Esophagus (tissue), 2 donors: Measurements from ENCODE around the gene RIPK4. TPM values are rescaled to one million over a fixed set of nuclear protein-coding genes. Genes with fewer than 3 reads are reported as not detected.
A peak's percentile ranks its signal among the peaks of the same experiment; 100 is the strongest.

Source experiments
- H3K27ac ChIP-seq, 2 donors: one replicate each; pipeline ENCODE4 v1.5.1; 2013; ENCODE audit warnings: low read depth in 2 of 2, mild to moderate bottlenecking in 2 of 2, inconsistent platforms in 1 of 2, low read length in 1 of 2, moderate library complexity in 1 of 2
- H3K27me3 ChIP-seq, 2 donors: one replicate each; pipeline ENCODE4 v1.6.1; 2013; ENCODE audit warnings: low read length in 2 of 2, control low read depth in 1 of 2, mild to moderate bottlenecking in 1 of 2; ENCODE audit not compliant: insufficient read depth in 2 of 2, control insufficient read depth in 1 of 2
- H3K36me3 ChIP-seq, 2 donors: one replicate each; pipeline ENCODE4 v1.6.1; 2013; ENCODE audit warnings: low read length in 1 of 2; ENCODE audit not compliant: control insufficient read depth in 2 of 2, insufficient read depth in 2 of 2
- H3K4me1 ChIP-seq, 2 donors: one replicate each; pipeline ENCODE4 v1.6.1; 2013; ENCODE audit warnings: low read length in 1 of 2; ENCODE audit not compliant: control insufficient read depth in 2 of 2, insufficient read depth in 2 of 2
- H3K4me3 ChIP-seq, 2 donors: one replicate each; pipeline ENCODE4 v1.5.1; 2013; ENCODE audit warnings: low read length in 2 of 2, mild to moderate bottlenecking in 2 of 2, low read depth in 1 of 2, moderate library complexity in 1 of 2
- H3K9me3 ChIP-seq, 2 donors: one replicate each; pipeline ENCODE4 v1.6.1; 2013; ENCODE audit warnings: mild to moderate bottlenecking in 2 of 2, low read depth in 1 of 2, low read length in 1 of 2, moderate library complexity in 1 of 2; ENCODE audit not compliant: control insufficient read depth in 2 of 2, insufficient read depth in 1 of 2
- WGBS, 2 donors: extraction: QIAGEN DNeasy Blood & Tissue Kit; methylation state at CpG; one replicate each; pipeline ENCODE4 v1.1.7; 2013; 5-methylcytosine and 5-hydroxymethylcytosine counted together
- polyA plus RNA-seq, 2 donors: library from polyadenylated mRNA; stranded (reverse); fragments of 200-250 nt; gene quantifications; one replicate each; pipeline ENCODE4 v1.2.3, GENCODE V29; 2013
- donor health status: healthy with polysubstance abuse.
- donor health status: Bipolar disorder and iron deficiency.

Gene RIPK4
- polyA plus RNA-seq, 2 donors: 51.7 to 72.4 TPM

DNA sequence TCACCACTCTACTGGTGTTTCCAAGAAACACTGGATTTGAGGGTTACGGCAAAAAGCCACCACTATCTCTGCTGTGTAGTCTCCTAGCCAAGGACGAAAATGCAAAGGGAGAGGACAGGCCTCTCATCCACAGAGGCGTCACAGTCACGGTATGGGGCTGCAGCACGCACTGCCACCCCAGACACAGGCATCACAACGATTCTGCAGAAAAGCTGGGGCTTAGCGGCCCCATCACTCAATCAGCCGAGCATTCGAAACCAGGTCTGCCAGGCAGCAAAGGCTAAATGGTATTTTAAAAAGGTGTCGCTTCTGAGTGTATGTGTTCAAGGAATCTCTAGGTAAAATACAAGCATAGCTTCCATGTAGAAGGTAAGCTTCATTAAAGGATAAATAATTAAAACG is 1.4 kb downstream of the RIPK4 start:
- Histone ChIP-seq H3K27me3 (peaks cover 0 to 9% of the 10 kb centered on the region in 2 donors), H3K27ac (peak overlapping the region; percentile 89 to 91), H3K9me3 (peaks cover 0 to 2% of the 10 kb centered on the region in 2 donors), H3K4me1 (peaks cover 2 to 11% of the 10 kb centered on the region in 2 donors), H3K4me3 (peak overlapping the region; percentile 69 to 78), H3K36me3 (peaks cover 2 to 4% of the 10 kb centered on the region in 2 donors)
- WGBS, 2 donors: 36 to 43% methylated on average over 11 of the region's 11 CpGs

DNA sequence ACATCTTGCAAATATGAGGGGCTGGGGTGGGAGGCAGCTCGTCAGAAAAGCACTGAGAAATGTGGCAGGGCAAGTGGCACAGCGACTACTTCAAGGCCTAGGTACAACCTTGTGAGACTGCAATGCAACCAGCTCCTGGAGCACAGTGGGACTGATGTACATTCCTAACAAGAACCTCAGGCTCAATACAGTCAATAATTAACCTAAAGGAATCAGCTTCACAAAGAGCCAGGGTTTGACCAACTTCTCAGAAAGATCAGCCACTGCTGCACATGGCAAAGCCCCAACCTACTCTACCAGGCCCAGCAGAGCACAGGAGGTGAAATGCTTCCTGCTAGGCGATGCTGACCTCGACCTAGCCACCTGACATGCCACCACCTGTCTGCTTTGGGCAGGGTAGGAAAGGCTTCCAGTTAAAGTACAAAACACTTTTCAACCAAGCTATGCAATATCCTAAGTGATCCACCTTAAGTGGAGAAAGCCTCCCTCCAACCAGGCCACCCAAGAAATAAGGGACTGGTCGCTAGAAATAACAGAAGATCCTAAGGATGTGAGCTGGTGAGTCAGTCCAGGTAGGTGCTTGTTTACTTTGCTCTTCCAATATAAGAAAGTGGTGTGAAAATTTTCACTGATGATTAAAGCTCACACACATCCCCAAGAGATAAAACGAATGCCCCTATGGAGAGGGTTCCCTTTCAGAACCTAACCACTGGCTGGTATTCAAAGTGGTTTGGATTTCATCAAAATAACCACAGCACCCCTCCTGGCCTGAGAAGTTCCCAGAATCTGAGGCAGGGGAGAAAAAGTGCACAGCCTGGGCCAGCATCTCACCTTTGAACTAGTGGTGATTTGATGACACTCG is 2.1 kb downstream of the RIPK4 start:
- H3K4me3 ChIP-seq: peak overlapping the region; percentile 69 to 78
- peak overlapping the region; percentile 89 to 91 for H3K27ac ChIP-seq
- peaks cover 0 to 2% of the 10 kb centered on the region in 2 donors for H3K9me3 ChIP-seq
- 42 to 47% methylated on average over 7 of the region's 7 CpGs for WGBS, 2 donors
- H3K27me3 ChIP-seq: peaks cover 0 to 9% of the 10 kb centered on the region in 2 donors
- peaks cover 2 to 14% of the 10 kb centered on the region in 2 donors for H3K4me1 ChIP-seq
- peaks cover 2 to 4% of the 10 kb centered on the region in 2 donors for H3K36me3 ChIP-seq

DNA sequence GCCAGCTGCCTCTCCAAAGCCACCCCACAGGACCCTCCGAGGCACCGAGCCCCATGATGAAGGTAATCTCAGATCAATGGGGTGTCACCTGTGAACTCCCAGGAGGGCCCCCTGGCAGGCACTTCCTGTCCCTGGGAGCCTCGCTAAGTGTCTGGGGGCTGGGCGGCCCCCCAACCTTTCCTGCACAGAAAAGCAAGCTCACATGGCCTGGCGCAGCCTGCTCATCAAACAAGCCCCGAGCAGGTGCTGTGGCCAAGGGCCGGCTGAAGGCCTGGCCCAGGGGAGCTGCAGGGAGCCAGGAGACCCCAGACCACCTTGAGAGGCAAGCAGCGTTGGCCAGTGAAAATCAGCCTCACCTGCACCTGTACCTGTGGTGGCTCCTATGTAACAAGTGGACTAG is 2.9 kb downstream of the RIPK4 start:
- peaks cover 0 to 9% of the 10 kb centered on the region in 2 donors for H3K27me3 ChIP-seq
- H3K4me3 ChIP-seq: peak overlapping the region; percentile 69 to 78
- peaks cover 0 to 2% of the 10 kb centered on the region in 2 donors for H3K9me3 ChIP-seq
- peaks cover 2 to 4% of the 10 kb centered on the region in 2 donors for H3K36me3 ChIP-seq
- H3K27ac ChIP-seq: peak overlapping the region; percentile 75 to 89
- peaks cover 2 to 14% of the 10 kb centered on the region in 2 donors for H3K4me1 ChIP-seq
- WGBS, 2 donors: 33 to 42% methylated on average over 8 of the region's 8 CpGs

DNA sequence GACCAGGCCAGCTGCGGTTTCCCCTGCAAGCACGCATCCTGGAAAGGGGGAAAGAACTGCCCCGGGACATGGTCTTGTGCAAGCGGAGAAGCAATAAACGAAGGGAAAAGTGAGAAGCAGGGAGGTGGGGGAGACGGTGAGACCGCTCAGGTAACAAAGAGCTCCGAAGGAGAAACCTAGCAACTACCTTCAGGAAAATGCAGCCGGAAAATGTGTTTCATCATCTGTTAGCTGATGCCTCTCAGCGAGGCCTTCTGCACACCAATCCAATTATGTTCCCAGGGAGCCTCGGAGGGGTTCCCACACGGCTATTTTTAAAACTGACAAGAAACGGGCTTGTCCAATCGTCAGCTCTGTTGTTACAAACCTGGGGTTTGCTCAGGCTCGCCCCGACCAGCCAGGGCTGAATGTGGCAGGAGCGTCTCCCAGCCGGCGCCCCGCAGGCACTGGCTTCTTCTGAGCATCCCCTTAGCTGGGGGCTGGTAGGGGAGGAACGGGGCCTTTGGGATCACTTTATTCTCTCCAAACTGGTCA is 3.4 kb downstream of the RIPK4 start:
- Histone ChIP-seq H3K4me3 (peak overlapping the region; percentile 69 to 78), H3K27ac (peak overlapping the region; percentile 75 to 89), H3K9me3 (peaks cover 0 to 2% of the 10 kb centered on the region in 2 donors), H3K36me3 (peaks cover 2 to 6% of the 10 kb centered on the region in 2 donors), H3K4me1 (peaks cover 2 to 14% of the 10 kb centered on the region in 2 donors), H3K27me3 (peaks cover 0 to 9% of the 10 kb centered on the region in 2 donors)
- WGBS, 2 donors: 21 to 40% methylated on average over 21 of the region's 21 CpGs

DNA sequence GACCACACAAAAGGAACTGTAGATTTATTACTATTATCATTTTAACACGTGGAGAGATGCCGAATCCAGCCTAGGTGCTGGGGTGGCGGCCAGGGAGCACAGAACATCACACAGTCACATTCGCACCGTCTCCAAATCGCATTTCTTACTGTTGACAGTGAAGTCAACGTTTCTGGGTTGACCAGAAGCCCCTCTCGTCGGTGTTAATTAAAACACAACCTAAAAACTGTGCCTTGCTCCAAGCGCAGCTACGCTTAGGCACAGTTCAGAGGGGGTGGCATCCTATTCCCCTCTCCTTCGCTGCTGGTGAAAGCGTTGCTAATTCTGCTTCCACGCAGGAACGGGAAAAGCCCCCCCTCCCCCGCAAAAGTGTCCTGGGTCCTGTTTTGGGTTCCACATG is 4.1 kb downstream of the RIPK4 start:
- peaks cover 0 to 7% of the 10 kb centered on the region in 2 donors for H3K27me3 ChIP-seq
- peaks cover 2 to 14% of the 10 kb centered on the region in 2 donors for H3K4me1 ChIP-seq
- peak overlapping the region; percentile 75 to 89 for H3K27ac ChIP-seq
- H3K9me3 ChIP-seq: peaks cover 0 to 2% of the 10 kb centered on the region in 2 donors
- peaks cover 2 to 6% of the 10 kb centered on the region in 2 donors for H3K36me3 ChIP-seq
- 34 to 38% methylated on average over 16 of the region's 16 CpGs for WGBS, 2 donors
- peak overlapping the region; percentile 69 to 78 for H3K4me3 ChIP-seq

DNA sequence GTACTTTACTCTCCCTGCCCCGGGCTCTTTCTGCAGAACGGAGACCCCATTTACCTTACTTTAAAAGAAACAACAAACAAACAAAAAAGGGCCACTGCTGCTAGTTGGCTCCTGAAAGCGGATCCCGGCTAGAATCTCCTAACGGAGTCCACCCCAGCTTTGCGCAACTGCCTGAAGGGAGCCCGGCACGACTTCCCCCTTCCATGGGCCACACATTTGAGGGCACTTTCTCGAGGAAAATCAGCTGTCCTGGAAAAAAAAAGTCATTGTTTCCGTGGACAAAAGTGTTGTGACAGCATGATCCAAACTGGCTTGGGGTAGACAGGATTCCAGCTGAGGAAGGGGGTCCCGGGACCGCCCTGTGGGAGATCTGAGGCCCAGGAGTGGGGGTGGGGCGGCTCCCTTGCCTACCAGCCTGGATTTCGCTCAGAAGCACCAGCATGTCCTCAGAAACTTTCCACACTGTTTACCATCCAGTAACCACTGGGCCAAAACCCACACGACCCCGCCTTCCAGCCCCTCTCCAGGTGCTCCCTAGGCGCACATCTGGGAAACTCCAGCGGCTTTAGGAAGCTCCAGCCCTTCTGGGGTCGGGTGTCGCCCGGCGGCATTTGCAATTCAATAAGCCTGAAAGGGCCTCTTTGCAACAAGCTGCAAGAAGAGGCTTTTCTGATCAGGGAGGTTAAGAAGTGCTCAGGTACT is 4.8 kb downstream of the RIPK4 start:
- Histone ChIP-seq H3K36me3 (peaks cover 2 to 6% of the 10 kb centered on the region in 2 donors), H3K27ac (peak overlapping the region; percentile 74 to 77), H3K27me3 (peaks cover 0 to 7% of the 10 kb centered on the region in 2 donors), H3K4me1 (peaks cover 2 to 15% of the 10 kb centered on the region in 2 donors), H3K4me3 (peak overlapping the region; percentile 20 to 69), H3K9me3 (peaks cover 0 to 2% of the 10 kb centered on the region in 2 donors)
- WGBS, 2 donors: 18 to 19% methylated on average over 22 of the region's 22 CpGs

DNA sequence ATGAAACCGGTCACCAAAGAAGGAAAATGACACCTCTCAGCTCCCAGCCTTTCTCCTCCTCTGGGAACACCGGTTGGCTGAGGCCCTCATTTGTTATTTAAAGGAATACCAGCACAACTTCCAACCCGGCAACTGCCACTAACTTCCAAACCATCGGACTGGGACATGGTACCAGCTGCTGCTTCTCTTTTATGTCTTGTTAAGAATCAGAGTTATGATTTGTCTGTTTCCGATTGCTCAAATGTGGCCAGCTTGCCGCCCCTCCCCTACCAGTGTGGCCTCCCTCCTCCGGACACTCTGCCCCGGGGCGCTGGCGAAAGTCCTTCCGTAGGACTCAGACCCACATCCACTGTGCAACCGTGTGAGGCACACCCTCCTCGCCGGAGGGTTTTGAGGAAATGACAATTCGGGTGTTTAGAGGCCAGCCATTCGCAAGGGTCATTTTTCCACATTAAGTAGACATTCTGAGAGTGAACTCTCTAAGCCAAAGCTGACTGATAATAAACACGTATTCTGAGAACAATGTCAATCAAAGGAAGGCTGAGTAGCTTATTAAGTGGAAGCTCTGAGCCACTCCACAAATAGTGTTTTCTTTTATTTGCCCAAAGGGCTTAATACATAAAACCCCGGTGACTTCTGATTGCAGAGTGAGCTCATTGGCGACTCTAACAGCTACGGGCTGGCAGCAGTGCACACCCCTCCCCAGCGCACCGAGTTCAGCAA is 5.5 kb downstream of the RIPK4 start:
- Histone ChIP-seq H3K4me3 (peak overlapping the region; percentile 39 to 69), H3K9me3 (peaks cover 0 to 2% of the 10 kb centered on the region in 2 donors), H3K4me1 (peaks cover 2 to 19% of the 10 kb centered on the region in 2 donors), H3K27ac (peak overlapping the region; percentile 74 to 77), H3K36me3 (peaks cover 2 to 13% of the 10 kb centered on the region in 2 donors), H3K27me3 (peaks cover 0 to 5% of the 10 kb centered on the region in 2 donors)
- 7 to 8% methylated on average over 22 of the region's 22 CpGs for WGBS, 2 donors

DNA sequence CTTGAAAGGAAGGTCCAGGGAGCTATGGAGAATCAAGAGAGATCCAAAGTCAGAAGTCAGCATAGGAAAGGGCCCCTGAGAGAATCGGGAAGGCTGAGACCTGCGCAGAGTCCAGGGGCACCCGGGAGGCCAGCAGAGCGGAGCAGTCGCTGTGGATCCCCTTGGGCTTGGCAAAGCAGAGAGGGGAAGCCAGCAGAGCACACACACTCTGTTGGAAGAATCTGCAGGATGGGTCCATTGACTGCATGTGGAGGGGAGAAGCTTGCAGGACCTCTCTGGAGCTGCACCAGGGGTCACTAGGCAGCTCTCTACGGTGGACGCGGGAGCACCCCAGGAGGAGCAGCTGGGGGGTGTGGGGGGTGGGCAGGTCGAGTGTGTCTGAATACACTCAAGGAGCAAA is 6.4 kb downstream of the RIPK4 start:
- 68 to 76% methylated on average over 9 of the region's 9 CpGs for WGBS, 2 donors
- Histone ChIP-seq H3K36me3 (peaks cover 2 to 21% of the 10 kb centered on the region in 2 donors), H3K27me3 (peaks cover 0 to 3% of the 10 kb centered on the region in 2 donors), H3K4me1 (peaks cover 2 to 21% of the 10 kb centered on the region in 2 donors), H3K27ac (no peak overlapping the region), H3K4me3 (peak overlapping the region in 1 of 2 donors; percentile 69), H3K9me3 (peaks cover 0 to 2% of the 10 kb centered on the region in 2 donors)
